Measurements from ENCODE around the gene LAMA2.

DNA sequence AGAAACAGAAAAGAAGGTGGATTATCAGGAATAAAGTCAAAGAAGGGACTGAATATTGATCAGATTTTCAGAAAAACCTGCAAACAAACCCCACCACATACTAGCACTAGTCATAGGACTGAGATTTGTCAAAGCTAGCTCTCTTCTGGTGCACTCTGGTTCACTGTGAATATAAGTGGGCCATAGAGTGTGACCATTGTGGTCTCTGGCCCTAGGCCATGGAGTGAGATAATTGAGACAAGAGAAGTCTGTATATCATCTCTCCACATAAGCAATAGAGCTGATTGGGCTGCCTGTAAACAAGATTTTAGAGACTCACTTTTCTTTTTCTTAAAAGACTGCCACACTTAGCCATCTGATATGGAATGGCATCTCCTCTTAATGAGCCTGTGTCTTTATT is 247.2 kb downstream of the LAMA2 start:
- TF ChIP-seq CTCF (IDR thresholded peaks at IDR 0.05) (no peak), POLR2A (IDR thresholded peaks at IDR 0.05) (no peak)

Data from testis (tissue), 2 donors.